Endothelial cell of umbilical vein (primary cell): ENCODE measurements around the gene FAM83E. TPM values are rescaled to one million over a fixed set of nuclear protein-coding genes. Genes with fewer than 3 reads are reported as not detected.

Source experiments
- BruUV-seq: library from RNA; stranded (reverse); fragments of 400-500 nt; replicated peaks from 2 replicates; lab custom pipeline; 2021; lab: Mats Ljungman, UMichigan
- CTCF ChIA-PET: fragments of 300-600, 350-600 bp; sonication (Branson Sonifier 250); formaldehyde crosslinking; loops from one replicate; lab custom pipeline; 2021; ENCODE audit warnings: antibody characterized with exemption, inconsistent platforms; lab: Charles Lee
- POLR2A ChIA-PET: fragments of 300-600, 350-600 bp; sonication (Branson Sonifier 250); formaldehyde crosslinking; loops from one replicate; lab custom pipeline; 2021; ENCODE audit warnings: antibody characterized with exemption, inconsistent platforms; lab: Charles Lee
- DNase-seq: peaks from one replicate; pipeline ENCODE4 v3.0.0-alpha.2; 2011; ENCODE audit warnings: low read depth, low spot score
- FAIRE-seq: peaks from 2 replicates; lab custom pipeline; 2011; peaks lifted over from hg19 to GRCh38; lab: Jason Lieb, UNC
- H2AFZ ChIP-seq: 2 replicates; pipeline ENCODE4 v1.6.0; 2012; ENCODE audit warnings: low read depth, low read length, control low read depth, inconsistent platforms
- H3K27ac ChIP-seq: 2 replicates; pipeline ENCODE4 v1.5.1; 2011; ENCODE audit warnings: low read depth, mild to moderate bottlenecking, control low read depth, low read length, moderate library complexity; ENCODE audit not compliant: insufficient read depth
- H3K27me3 ChIP-seq, 2 experiments: 2 replicates each; pipeline versions ENCODE4 v1.6.0 to v1.6.1; 2011; ENCODE audit warnings: low read length in 2 of 2, mixed read lengths in 1 of 2; ENCODE audit not compliant: control insufficient read depth in 2 of 2, insufficient read depth in 2 of 2
- H3K36me3 ChIP-seq, 2 experiments: 2 replicates in 1 of 2; 3 replicates in 1 of 2; pipeline ENCODE4 v1.5.1; 2011; ENCODE audit warnings: low read length in 2 of 2, mild to moderate bottlenecking in 1 of 2, moderate library complexity in 1 of 2; ENCODE audit not compliant: control insufficient read depth in 2 of 2, insufficient read depth in 2 of 2; ENCODE audit errors: extremely low read depth in 1 of 2
- H3K4me1 ChIP-seq: 3 replicates; pipeline ENCODE4 v1.5.1; 2011; ENCODE audit warnings: mild to moderate bottlenecking, low read length; ENCODE audit not compliant: control insufficient read depth, insufficient read depth; ENCODE audit errors: extremely low read depth
- H3K4me2 ChIP-seq: 2 replicates; pipeline ENCODE4 v1.6.1; 2011; ENCODE audit warnings: low read length, control low read depth, mixed read lengths; ENCODE audit not compliant: insufficient read depth
- H3K4me3 ChIP-seq, 3 experiments: fragments of 200-600 bp in 1 of 3; sonication (generic), shearing (Covaris generic) in 1 of 3; replicated peaks in 1 of 3; 2 replicates each; pipeline ENCODE4 v1.5.1; 2011 to 2016; ENCODE audit warnings: control low read depth in 3 of 3, low read length in 3 of 3, mild to moderate bottlenecking in 2 of 3, inconsistent platforms in 1 of 3, low read depth in 1 of 3, moderate library complexity in 1 of 3; ENCODE audit not compliant: insufficient read depth in 1 of 3
- H3K79me2 ChIP-seq: 2 replicates; pipeline ENCODE4 v1.6.0; 2012; ENCODE audit warnings: low read length, inconsistent platforms; ENCODE audit not compliant: control insufficient read depth, insufficient read depth
- H3K9ac ChIP-seq: replicated peaks from 2 replicates; pipeline ENCODE3; 2011; ENCODE audit warnings: low read length, control low read depth; ENCODE audit not compliant: insufficient read depth; ENCODE audit errors: extremely low read depth
- H3K9me1 ChIP-seq: replicated peaks from 3 replicates; pipeline ENCODE4 v1.6.0; 2011; ENCODE audit warnings: mild to moderate bottlenecking, low read length; ENCODE audit not compliant: control insufficient read depth, insufficient read depth; ENCODE audit errors: extremely low read depth
- H3K9me3 ChIP-seq: replicated peaks from 2 replicates; pipeline ENCODE4 v1.5.1; 2012; ENCODE audit warnings: low read length, inconsistent platforms; ENCODE audit not compliant: control insufficient read depth, insufficient read depth
- H4K20me1 ChIP-seq: replicated peaks from 2 replicates; pipeline ENCODE3; 2011; ENCODE audit warnings: mild to moderate bottlenecking, low read length; ENCODE audit not compliant: control insufficient read depth, insufficient read depth; ENCODE audit errors: extremely low read depth
- CTCF ChIP-seq, 2 donors: IDR thresholded peaks; 1 replicate in 1 of 2; 2 replicates in 1 of 2; pipeline ENCODE4 v1.5.1; 2011; ENCODE audit warnings: low read length in 2 of 2, mild to moderate bottlenecking in 2 of 2, moderate library complexity in 2 of 2, control low read depth in 1 of 2, inconsistent platforms in 1 of 2, low read depth in 1 of 2; ENCODE audit not compliant: insufficient read depth in 1 of 2; ENCODE audit errors: extremely low read depth in 1 of 2
- EZH2 ChIP-seq: IDR thresholded peaks from 2 replicates; pipeline ENCODE4 v1.6.1; 2012; ENCODE audit warnings: borderline replicate concordance, low read depth, mild to moderate bottlenecking, moderate library complexity, low read length, inconsistent platforms; ENCODE audit not compliant: severe bottlenecking
- FOS ChIP-seq: IDR thresholded peaks from 2 replicates; pipeline ENCODE4 v1.6.1; 2011; ENCODE audit warnings: mild to moderate bottlenecking, low read length, moderate library complexity, borderline replicate concordance; ENCODE audit not compliant: insufficient read depth
- GATA2 ChIP-seq: IDR thresholded peaks from 2 replicates; pipeline ENCODE4 v1.7.0; 2011; ENCODE audit warnings: low read depth, mild to moderate bottlenecking, moderate library complexity, mixed read lengths, low read length; ENCODE audit not compliant: insufficient read length, insufficient read depth
- MYC ChIP-seq: IDR thresholded peaks from one replicate; pipeline ENCODE4 v1.6.1; 2011; ENCODE audit warnings: mild to moderate bottlenecking, low read depth, low read length
- POLR2A ChIP-seq: IDR thresholded peaks from 2 replicates; pipeline ENCODE4 v1.6.1; 2012; ENCODE audit warnings: low read depth, mild to moderate bottlenecking, control low read depth, low read length
- POLR2AphosphoS5 ChIP-seq: IDR thresholded peaks from 2 replicates; pipeline ENCODE4 v1.6.1; 2012; ENCODE audit warnings: low read depth, mild to moderate bottlenecking, control low read depth, low read length, moderate library complexity; ENCODE audit not compliant: insufficient read depth
- dilution Hi-C: fragments of 300-500 bp; cut with MboI; formaldehyde crosslinking; loops from one replicate; pipeline ENCODE4 v1.15.0; 2019; ENCODE audit warnings: low sequenced_read_pairs; ENCODE audit not compliant: extremely low pct_ligation_motif_present
- intact Hi-C: fragments of 100-400 bp; cut with micrococcal nuclease; formaldehyde crosslinking; loops from one replicate; pipeline ENCODE4 v1.10.0; 2022
- polyA plus RNA-seq, 4 experiments: library from polyadenylated mRNA; depleted of rRNA in 3 of 4; stranded (reverse) in 3 of 4; unstranded in 1 of 4; fragments of >200 nt; gene quantifications; 2 replicates each; pipeline versions ENCODE4 v1.2.1 to v1.2.3, GENCODE V29; 2011 to 2012; ENCODE audit warnings: missing spikeins in 1 of 4
- total RNA-seq: library from RNA; stranded (reverse); gene quantifications from 2 replicates; pipeline ENCODE4 v1.2.3, GENCODE V29; 2021
- TF ChIP-seq, protein P1 (sequence below): IDR thresholded peaks from 2 replicates; pipeline ENCODE4 v1.6.1; 2011; ENCODE audit not compliant: insufficient read depth, insufficient read length

FAM83E gene
- total and polyA plus RNA-seq, 2 donors (not counting 3 experiments of a cell fraction or from before 2014, with no cell fraction given) = 0.04 to 1.7 TPM

GRCh38 chr19:48596237-48596636, 18.6 kb downstream of the FAM83E start:
- Histone ChIP-seq H3K9me3 (no peaks in the 10 kb centered on the region), H3K4me1 (no peaks in the 10 kb centered on the region), H2AFZ (no peak overlapping the region), H3K27me3 (no peaks in the 10 kb centered on the region), H3K9ac (no peak overlapping the region), H3K27ac (no peak overlapping the region), H3K9me1 (no peaks in the 10 kb centered on the region), H3K79me2 (no peaks in the 10 kb centered on the region), H3K4me2 (no peak overlapping the region), H3K36me3 (no peaks in the 10 kb centered on the region), H4K20me1 (no peaks in the 10 kb centered on the region), H3K4me3 (no peak overlapping the region)
- POLR2A ChIA-PET = interaction anchor here (0.6 kb wide), 1 partner anchor 24 kb away, joined by 4 read pairs; no protein-coding TSS in a partner anchor
- CTCF ChIA-PET = interaction anchor here (1.3 kb wide), 1 partner anchor 12 kb away, joined by 4 read pairs; no protein-coding TSS in a partner anchor
- dilution Hi-C loops = no loop called here
- FAIRE-seq (no peak), DNase-seq (no peak)
- intact Hi-C loops = no loop called here
- TF ChIP-seq, protein P1, sequence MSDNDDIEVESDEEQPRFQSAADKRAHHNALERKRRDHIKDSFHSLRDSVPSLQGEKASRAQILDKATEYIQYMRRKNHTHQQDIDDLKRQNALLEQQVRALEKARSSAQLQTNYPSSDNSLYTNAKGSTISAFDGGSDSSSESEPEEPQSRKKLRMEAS = no peak
- TF ChIP-seq POLR2AphosphoS5 = no peak
- BruUV-seq = no TSS peak

DNA sequence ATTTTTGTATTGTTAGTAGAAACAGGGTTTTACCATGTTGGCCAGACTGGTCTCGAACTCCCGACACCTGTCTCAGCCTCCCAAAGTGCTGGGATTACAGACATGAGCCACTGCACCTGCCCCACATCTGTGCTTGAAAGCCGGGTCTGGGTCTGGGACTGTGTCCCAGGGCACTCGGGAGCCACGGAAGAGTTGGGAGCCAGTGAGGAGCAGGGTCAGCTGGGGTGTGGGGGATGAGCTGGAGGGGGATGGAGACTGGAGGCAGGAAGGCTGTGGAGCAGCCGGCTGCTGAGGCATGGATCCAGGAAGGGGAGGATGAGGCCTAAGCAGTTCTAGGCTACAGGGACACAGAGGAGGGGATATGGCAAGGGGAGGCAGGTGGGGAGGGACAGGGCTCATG, 19.0 kb downstream of the FAM83E start:
- FAIRE-seq (no peak), DNase-seq (no peak)
- ChIA-PET CTCF (interaction anchor here (1.3 kb wide), 1 partner anchor 11 kb away, joined by 4 read pairs; no protein-coding TSS in a partner anchor), POLR2A (interaction anchor here (0.6 kb wide), 1 partner anchor 25 kb away, joined by 4 read pairs; no protein-coding TSS in a partner anchor)
- intact Hi-C loops = no loop called here
- Histone ChIP-seq H3K4me3 (no peak overlapping the region), H2AFZ (no peak overlapping the region), H3K27ac (no peak overlapping the region), H3K9ac (no peak overlapping the region), H3K9me3 (no peaks in the 10 kb centered on the region), H3K36me3 (no peaks in the 10 kb centered on the region), H4K20me1 (no peaks in the 10 kb centered on the region), H3K4me2 (no peak overlapping the region), H3K9me1 (no peaks in the 10 kb centered on the region), H3K27me3 (no peaks in the 10 kb centered on the region), H3K4me1 (no peaks in the 10 kb centered on the region), H3K79me2 (no peaks in the 10 kb centered on the region)
- TF ChIP-seq MYC (no peak), POLR2AphosphoS5 (no peak), GATA2 (no peak), FOS (no peak), EZH2 (no peak), CTCF (IDR thresholded peaks at IDR 0.05; ENCODE audit: extremely low read depth in 1 of 2, insufficient read depth in 1 of 2, low read depth in 1 of 2, low read length in 2 of 2) (no peak), POLR2A (no peak)
- TF ChIP-seq, protein P1 = no peak
- dilution Hi-C loops = no loop called here
- BruUV-seq = no TSS peak
